Kidney (tissue), 14 donors: ENCODE data around the gene KLK3. TPM values are rescaled to one million over a fixed set of nuclear protein-coding genes. Genes with fewer than 3 reads are reported as not detected.

ENCODE experiments used
- DNase-seq, 5 donors: peaks; one replicate each; pipeline ENCODE4 v3.0.0-alpha.2; 2013 to 2020
- FAIRE-seq: peaks from 2 replicates; lab custom pipeline; 2012; peaks lifted over from hg19 to GRCh38; lab: Jason Lieb, UNC
- H3K27ac ChIP-seq, 2 donors: one replicate each; pipeline ENCODE4 v1.7.0; 2013; ENCODE audit warnings: low read depth in 2 of 2, low read length in 2 of 2, inconsistent platforms in 1 of 2
- H3K27me3 ChIP-seq: one replicate; pipeline ENCODE4 v1.7.1; 2013; ENCODE audit warnings: low read length, inconsistent platforms; ENCODE audit not compliant: control insufficient read depth, insufficient read depth
- H3K36me3 ChIP-seq, 3 donors: one replicate each; pipeline versions ENCODE4 v1.7.0 to v1.7.1; 2013; ENCODE audit warnings: low read length in 3 of 3, control low read depth in 1 of 3, inconsistent platforms in 1 of 3; ENCODE audit not compliant: insufficient read depth in 3 of 3, control insufficient read depth in 2 of 3
- H3K4me1 ChIP-seq, 3 donors: one replicate each; pipeline versions ENCODE4 v1.7.0 to v1.7.1; 2013; ENCODE audit warnings: low read length in 3 of 3, inconsistent platforms in 1 of 3, low read depth in 1 of 3; ENCODE audit not compliant: control insufficient read depth in 2 of 3, insufficient read depth in 2 of 3
- H3K4me3 ChIP-seq, 3 donors: one replicate each; pipeline versions ENCODE4 v1.7.0 to v1.8.1; 2013; ENCODE audit warnings: low read length in 3 of 3, control low read depth in 1 of 3, inconsistent platforms in 1 of 3
- H3K9ac ChIP-seq, 3 donors: one replicate each; pipeline versions ENCODE4 v1.7.0 to v1.7.1; 2013; ENCODE audit warnings: low read length in 3 of 3, control low read depth in 1 of 3, inconsistent platforms in 1 of 3
- H3K9me3 ChIP-seq, 3 donors: one replicate each; pipeline versions ENCODE4 v1.7.0 to v1.7.1; 2013; ENCODE audit warnings: low read length in 3 of 3, control low read depth in 1 of 3, inconsistent platforms in 1 of 3; ENCODE audit not compliant: control insufficient read depth in 2 of 3, insufficient read depth in 1 of 3
- intact Hi-C: fragments of 100-400 bp; cut with DNase I; formaldehyde crosslinking; loops from one replicate; pipeline ENCODE4 v1.11.1; 2022
- polyA plus RNA-seq: library from polyadenylated mRNA; stranded (reverse); fragments of 350-450 nt; fragmentation: Illumina TruSeq; extraction: RNeasy Lipid Tissue Mini Kit (QIAGEN cat#74804); gene quantifications from one replicate; pipeline ENCODE4 v1.2.3, GENCODE V29; 2014; ENCODE audit warnings: low read depth, low replicate concordance; ENCODE audit not compliant: insufficient read depth
- total RNA-seq: library from RNA; stranded (reverse); fragmentation: NEBNext Ultra II Directional; extraction: Animal tissue kit (Norgen Biotek cat#: 25700); gene quantifications from one replicate; pipeline ENCODE4 v1.2.1, GENCODE V29; 2021
- TF ChIP-seq, protein P1 (sequence below): IDR thresholded peaks from 3 replicates; pipeline ENCODE4 v1.5.1; 2012; ENCODE audit warnings: mild to moderate bottlenecking, moderate library complexity, borderline replicate concordance; ENCODE audit not compliant: insufficient read depth; ENCODE audit errors: extremely low read depth
- donor health status: control.
- donor health status: control.
- donor health status: control.
- donor health status: control.
- donor health status: control.
- donor health status: DM: yes; HTN: yes; CAD: no.
- donor health status: Normal renal cell carcinoma (clear cell type).

The KLK3 gene
- total and polyA plus RNA-seq, 2 donors from 2014 or later = 1.6 TPM; not detected in 1

DNA sequence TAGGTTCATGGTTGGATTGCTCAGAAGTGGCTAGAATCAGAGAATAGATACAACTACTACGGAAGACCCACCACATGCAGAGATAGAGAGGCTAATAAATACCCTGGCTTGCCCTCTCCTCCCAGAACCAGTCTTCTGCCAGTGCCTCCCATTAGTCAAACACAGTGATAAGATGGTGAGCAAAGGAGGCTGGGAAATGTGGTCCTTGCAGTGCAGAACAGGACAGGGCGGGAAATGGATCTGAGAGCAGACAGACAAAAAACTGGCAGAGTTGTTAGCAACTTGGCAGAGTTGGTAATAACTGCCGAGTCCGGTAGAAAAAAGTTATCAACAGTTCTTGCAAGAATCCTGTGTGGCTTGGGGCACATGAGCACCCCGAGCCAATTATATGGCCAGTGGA, 39.8 kb upstream of the KLK3 start:
- no peak for FAIRE-seq
- H3K9me3 ChIP-seq = no peaks in the 10 kb centered on the region
- intact Hi-C loops = no loop called here
- TF ChIP-seq, protein P1, sequence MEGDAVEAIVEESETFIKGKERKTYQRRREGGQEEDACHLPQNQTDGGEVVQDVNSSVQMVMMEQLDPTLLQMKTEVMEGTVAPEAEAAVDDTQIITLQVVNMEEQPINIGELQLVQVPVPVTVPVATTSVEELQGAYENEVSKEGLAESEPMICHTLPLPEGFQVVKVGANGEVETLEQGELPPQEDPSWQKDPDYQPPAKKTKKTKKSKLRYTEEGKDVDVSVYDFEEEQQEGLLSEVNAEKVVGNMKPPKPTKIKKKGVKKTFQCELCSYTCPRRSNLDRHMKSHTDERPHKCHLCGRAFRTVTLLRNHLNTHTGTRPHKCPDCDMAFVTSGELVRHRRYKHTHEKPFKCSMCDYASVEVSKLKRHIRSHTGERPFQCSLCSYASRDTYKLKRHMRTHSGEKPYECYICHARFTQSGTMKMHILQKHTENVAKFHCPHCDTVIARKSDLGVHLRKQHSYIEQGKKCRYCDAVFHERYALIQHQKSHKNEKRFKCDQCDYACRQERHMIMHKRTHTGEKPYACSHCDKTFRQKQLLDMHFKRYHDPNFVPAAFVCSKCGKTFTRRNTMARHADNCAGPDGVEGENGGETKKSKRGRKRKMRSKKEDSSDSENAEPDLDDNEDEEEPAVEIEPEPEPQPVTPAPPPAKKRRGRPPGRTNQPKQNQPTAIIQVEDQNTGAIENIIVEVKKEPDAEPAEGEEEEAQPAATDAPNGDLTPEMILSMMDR = no peak
- peaks cover 12% of the 10 kb centered on the region for H3K27me3 ChIP-seq
- no peak overlapping the region for H3K27ac ChIP-seq
- peaks cover 0 to 2% (median 0%) of the 10 kb centered on the region in 3 donors for H3K4me1 ChIP-seq
- H3K36me3 ChIP-seq = no peaks in the 10 kb centered on the region
- no peak overlapping the region for H3K4me3 ChIP-seq
- no peak for DNase-seq
- H3K9ac ChIP-seq = no peak overlapping the region

DNA sequence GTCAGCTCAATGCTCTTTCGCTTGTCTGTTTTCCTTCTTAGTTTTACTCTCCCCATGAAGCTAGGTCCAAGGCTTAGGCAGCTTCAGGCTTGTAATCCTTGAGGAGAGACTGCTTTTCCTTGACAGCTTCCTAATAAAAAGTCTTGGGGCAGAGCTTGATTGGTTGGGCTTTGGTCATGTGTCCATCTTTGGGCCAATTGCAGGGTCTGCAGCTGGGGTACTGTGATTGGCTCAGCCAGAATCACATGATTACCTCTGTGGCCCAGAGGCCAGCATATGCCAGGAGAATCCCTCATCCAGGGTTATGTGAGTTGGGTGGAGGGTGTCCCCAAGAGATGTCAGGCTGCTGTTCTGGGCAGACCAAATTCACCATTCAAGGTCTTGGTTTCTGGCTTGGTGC, 39.3 kb upstream of the KLK3 start:
- Histone ChIP-seq H3K9me3 (no peaks in the 10 kb centered on the region), H3K4me1 (peaks cover 0 to 2% (median 0%) of the 10 kb centered on the region in 3 donors), H3K4me3 (no peak overlapping the region), H3K27ac (no peak overlapping the region), H3K36me3 (no peaks in the 10 kb centered on the region), H3K27me3 (peaks cover 15% of the 10 kb centered on the region), H3K9ac (no peak overlapping the region)
- intact Hi-C loops = no loop called here
- TF ChIP-seq, protein P1 = no peak
- FAIRE-seq (no peak), DNase-seq (no peak)

DNA sequence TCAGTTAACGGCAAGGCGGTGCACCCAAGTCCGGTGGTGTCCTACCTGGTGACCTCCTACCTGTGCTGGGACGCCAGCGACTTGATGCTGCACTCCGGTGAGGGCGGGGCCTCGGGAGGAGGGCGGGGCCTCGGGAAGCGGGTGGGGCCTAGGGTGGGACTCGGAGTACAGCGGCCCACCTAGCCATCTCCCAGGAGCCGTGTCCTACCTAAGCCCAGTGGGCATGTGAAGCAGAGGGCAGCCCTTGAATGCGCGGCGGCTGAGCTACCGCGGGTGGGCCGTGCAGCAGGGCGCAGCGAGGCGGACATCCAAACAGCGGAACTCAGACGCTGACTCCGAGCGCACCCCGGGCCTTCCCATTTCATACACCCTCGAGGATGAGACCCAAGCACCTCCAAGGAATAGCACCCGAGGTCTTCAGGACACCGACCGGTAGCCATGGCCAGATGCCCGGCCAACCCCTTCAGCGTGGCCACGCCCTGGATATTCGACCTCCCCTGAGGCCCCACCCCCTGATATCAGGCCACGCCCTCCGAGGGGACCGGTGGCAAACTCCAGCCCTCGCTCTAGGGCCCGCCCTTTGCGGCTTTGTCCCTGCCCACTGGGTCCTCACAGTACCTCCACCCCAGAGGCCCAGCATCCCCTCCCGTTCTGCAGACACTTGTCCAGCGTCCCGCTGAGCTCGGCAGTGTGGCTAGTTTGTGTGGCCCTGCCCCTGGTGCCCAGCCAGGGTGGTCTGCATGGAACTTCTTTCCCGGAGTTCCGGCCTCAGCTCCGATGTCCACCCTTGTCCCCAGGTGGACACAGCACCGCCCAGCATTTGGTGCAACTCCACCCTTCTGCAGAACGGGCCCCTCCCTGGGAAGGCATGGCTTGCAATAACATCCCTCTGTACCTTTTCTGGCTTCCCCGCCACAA, 36.5 kb upstream of the KLK3 start:
- H3K27me3 ChIP-seq = peaks cover 18% of the 10 kb centered on the region

More for the DNA sequence above, 36.5 kb upstream of the KLK3 start:
- Histone ChIP-seq H3K27ac (no peak overlapping the region), H3K9me3 (no peaks in the 10 kb centered on the region), H3K9ac (no peak overlapping the region), H3K4me3 (peak overlapping the region in 1 of 3 donors; percentile 12), H3K36me3 (no peaks in the 10 kb centered on the region), H3K4me1 (peaks cover 0 to 2% (median 0%) of the 10 kb centered on the region in 3 donors)
- TF ChIP-seq, protein P1 = no peak
- intact Hi-C loops = no loop called here
- DNase-seq (peak in 4 of 5 donors; percentile 69 to 91 (median 76)), FAIRE-seq (no peak)
